Endothelial cell (in vitro differentiated cells): ENCODE results near the gene CEP57. TPM values are rescaled to one million over a fixed set of nuclear protein-coding genes. Genes with fewer than 3 reads are reported as not detected.
"Not testable (repeated sequence)": the region's sequence is repeated elsewhere in the genome, so short reads cannot be mapped to it uniquely, and the experiment has no call there.

ENCODE experiments used
- DNase-seq: peaks from one replicate; pipeline ENCODE4 v3.0.0; 2021; ENCODE audit warnings: low spot score
- H3K27ac Mint-ChIP-seq: one replicate; pipeline ENCODE4 v1.8.0; 2021; ENCODE audit warnings: mixed read lengths, inconsistent platforms; ENCODE audit not compliant: unreplicated experiment
- H3K27me3 Mint-ChIP-seq: one replicate; pipeline ENCODE4 v1.8.0; 2021; ENCODE audit warnings: mild to moderate bottlenecking, moderate library complexity, mixed read lengths, inconsistent platforms; ENCODE audit not compliant: unreplicated experiment
- H3K36me3 Mint-ChIP-seq: one replicate; pipeline ENCODE4 v1.8.0; 2021; ENCODE audit warnings: mild to moderate bottlenecking, low read depth, mixed read lengths, inconsistent platforms; ENCODE audit not compliant: unreplicated experiment
- H3K4me1 Mint-ChIP-seq: one replicate; pipeline ENCODE4 v1.8.0; 2021; ENCODE audit warnings: mild to moderate bottlenecking, mixed read lengths, inconsistent platforms; ENCODE audit not compliant: unreplicated experiment
- H3K4me3 Mint-ChIP-seq: one replicate; pipeline ENCODE4 v1.8.0; 2021; ENCODE audit warnings: mild to moderate bottlenecking, mixed read lengths, inconsistent platforms; ENCODE audit not compliant: unreplicated experiment
- H3K9me3 Mint-ChIP-seq: one replicate; pipeline ENCODE4 v1.8.0; 2021; ENCODE audit warnings: mixed read lengths, inconsistent platforms; ENCODE audit not compliant: unreplicated experiment
- total RNA-seq: library from RNA; stranded (reverse); fragmentation: NEBNext Ultra II Directional; extraction: Animal tissue kit (Norgen Biotek cat#: 25700); gene quantifications from one replicate; pipeline ENCODE4 v1.2.1, GENCODE V29; 2021; ENCODE audit not compliant: unreplicated experiment
- TF ChIP-seq, protein P1 (sequence below): fragments of 200-600 bp; sonication (generic); IDR thresholded peaks from one replicate; pipeline ENCODE4 v1.5.0; 2021; ENCODE audit warnings: antibody characterized with exemption; ENCODE audit not compliant: unreplicated experiment

The CEP57 gene
- total RNA-seq, 1 donor from 2014 or later = 51.4 TPM

DNA sequence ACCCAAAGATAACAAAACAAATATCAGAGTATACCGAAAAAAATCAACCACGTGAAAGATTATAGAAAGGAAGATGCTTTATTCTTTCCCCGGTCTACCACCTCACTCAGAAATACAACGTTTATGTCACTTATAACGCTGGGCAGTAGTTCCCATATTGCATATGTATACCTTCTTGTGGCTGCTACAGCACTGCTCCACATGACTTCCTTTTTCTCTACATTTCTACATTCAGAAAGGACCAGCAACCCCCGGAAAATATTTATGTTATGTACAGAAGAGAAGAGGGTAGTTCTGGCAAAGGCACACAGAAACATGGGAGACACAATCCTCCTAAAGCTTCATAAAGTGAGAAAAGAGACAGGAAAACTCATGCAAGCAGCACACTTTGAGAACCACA is 76.8 kb downstream of the CEP57 start:
- Mint-ChIP-seq H3K27ac (no peak overlapping the region), H3K4me1 (no peaks in the 10 kb centered on the region), H3K27me3 (peaks cover 2% of the 10 kb centered on the region), H3K4me3 (no peak overlapping the region), H3K9me3 (no peaks in the 10 kb centered on the region), H3K36me3 (peaks cover 12% of the 10 kb centered on the region)
- TF ChIP-seq, protein P1, sequence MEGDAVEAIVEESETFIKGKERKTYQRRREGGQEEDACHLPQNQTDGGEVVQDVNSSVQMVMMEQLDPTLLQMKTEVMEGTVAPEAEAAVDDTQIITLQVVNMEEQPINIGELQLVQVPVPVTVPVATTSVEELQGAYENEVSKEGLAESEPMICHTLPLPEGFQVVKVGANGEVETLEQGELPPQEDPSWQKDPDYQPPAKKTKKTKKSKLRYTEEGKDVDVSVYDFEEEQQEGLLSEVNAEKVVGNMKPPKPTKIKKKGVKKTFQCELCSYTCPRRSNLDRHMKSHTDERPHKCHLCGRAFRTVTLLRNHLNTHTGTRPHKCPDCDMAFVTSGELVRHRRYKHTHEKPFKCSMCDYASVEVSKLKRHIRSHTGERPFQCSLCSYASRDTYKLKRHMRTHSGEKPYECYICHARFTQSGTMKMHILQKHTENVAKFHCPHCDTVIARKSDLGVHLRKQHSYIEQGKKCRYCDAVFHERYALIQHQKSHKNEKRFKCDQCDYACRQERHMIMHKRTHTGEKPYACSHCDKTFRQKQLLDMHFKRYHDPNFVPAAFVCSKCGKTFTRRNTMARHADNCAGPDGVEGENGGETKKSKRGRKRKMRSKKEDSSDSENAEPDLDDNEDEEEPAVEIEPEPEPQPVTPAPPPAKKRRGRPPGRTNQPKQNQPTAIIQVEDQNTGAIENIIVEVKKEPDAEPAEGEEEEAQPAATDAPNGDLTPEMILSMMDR = no peak
- DNase-seq = no peak

- H3K27me3 Mint-ChIP-seq, H3K4me3 Mint-ChIP-seq, H3K27ac Mint-ChIP-seq, H3K4me1 Mint-ChIP-seq, DNase-seq, H3K9me3 Mint-ChIP-seq: not testable (repeated sequence)
- H3K36me3 Mint-ChIP-seq = peaks cover 11% of the 10 kb centered on the region
These were observed 80.6 kb downstream of the CEP57 start for GRCh38 chr11:95870877-95871276.

- Mint-ChIP-seq H3K27me3 (peaks cover 2% of the 10 kb centered on the region), H3K4me3 (peak overlapping the region; percentile 47), H3K9me3 (no peaks in the 10 kb centered on the region), H3K36me3 (peaks cover 37% of the 10 kb centered on the region), H3K4me1 (no peaks in the 10 kb centered on the region), H3K27ac (no peak overlapping the region)
- DNase-seq = no peak
- TF ChIP-seq, protein P1 = no peak
These were observed 87.0 kb downstream of the CEP57 start for GRCh38 chr11:95877291-95877690.

Other genes with a start within 250 kb of the CEP57 start
- gene FAM76B, start 716 bp upstream of the CEP57 start, total RNA-seq = 24.2 TPM
- 65.0 TPM for gene MTMR2, start 133.6 kb downstream of the CEP57 start, total RNA-seq